NCI-H128 (cell line): Measurements from ENCODE around the gene SIRT6.
A peak's percentile ranks its signal among the peaks of the same experiment; 100 is the strongest.
"Not testable (repeated sequence)": the region's sequence is repeated elsewhere in the genome, so short reads cannot be mapped to it uniquely, and the experiment has no call there.

Experiments
- DNase-seq: peaks from one replicate; lab custom pipeline; 2025; ENCODE audit not compliant: unreplicated experiment; lab: John Stamatoyannopoulos, UW

SIRT6 gene

GRCh38 chr19:4182084-4182810 is at the start of gene SIRT6, which contains the start of gene ANKRD24:
Gene SIRT6, minus strand, starts transcription at chr19:4182563. Its CDS starts 24 bp downstream, at chr19:4182539.
Gene ANKRD24, plus strand, starts transcription at chr19:4182689. Its CDS starts 3,737 bp downstream, at chr19:4186426.
- DNase-seq = peak; percentile 92

GRCh38 chr19:4232139-4232538 is 49.8 kb upstream of the SIRT6 start:
- DNase-seq = not testable (repeated sequence)

- DNase-seq = not testable (repeated sequence)
These were observed 49.2 kb upstream of the SIRT6 start for GRCh38 chr19:4231521-4231920.

DNA sequence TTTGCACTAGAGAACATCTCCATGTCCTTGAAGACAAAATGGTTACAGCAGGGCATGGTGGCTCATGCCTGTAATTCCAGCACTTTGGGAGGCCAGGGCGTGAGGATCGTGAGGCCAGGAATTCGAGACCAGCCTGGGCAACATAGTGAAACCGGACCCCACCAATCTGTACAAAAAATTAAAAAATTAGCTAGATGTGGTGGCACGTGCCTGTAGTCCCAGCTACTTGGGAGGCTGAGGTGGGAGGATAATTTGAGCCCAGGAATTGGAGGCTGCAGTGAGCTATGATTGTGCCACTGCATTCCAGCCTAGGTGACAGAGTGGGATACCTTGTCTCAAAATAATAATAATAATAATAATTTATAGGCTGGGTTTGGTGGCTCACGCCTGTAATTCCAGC is 47.9 kb upstream of the SIRT6 start:
- DNase-seq = not testable (repeated sequence)

DNA sequence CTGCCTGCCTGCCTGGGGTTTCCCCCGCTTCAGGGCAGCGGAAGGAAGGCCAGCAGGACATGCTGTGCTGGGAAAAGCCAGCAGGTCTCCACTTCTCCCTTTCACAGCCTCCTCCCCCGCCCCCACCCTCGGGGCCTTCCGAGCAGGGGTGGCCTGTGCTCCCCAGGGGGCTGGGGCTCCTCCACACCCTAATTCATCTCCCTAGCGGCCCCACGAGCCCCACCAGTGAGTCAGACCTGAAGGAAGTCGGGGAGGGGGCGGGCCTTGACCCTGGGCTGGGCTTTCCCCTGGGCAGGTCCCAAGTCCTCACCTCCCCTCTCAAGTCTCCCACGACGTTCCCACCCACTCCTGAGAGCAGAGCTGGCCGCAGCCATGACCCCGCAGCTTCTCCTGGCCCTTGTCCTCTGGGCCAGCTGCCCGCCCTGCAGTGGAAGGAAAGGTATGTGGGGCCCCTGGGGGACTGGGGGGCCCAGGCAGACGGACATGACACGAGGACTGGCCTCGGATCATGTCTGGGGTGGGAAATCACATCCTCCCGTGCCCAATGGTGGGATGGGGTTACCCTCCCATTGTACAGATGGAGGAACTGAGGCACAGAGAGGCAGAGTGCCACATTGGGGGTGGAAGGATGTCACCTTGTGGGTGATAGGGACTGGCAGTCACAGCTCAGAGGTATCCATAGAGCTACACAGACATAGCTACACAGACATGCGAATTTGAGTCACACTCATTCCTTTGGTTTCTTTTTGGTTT is 47.0 kb upstream of the SIRT6 start, which contains the start of gene EBI3:
Gene EBI3, plus strand, starts transcription at position 345 of the 753 bp plus-strand sequence. Its CDS starts 28 bp downstream, at position 373.
- no peak for DNase-seq

GRCh38 chr19:4228765-4229178 is 46.4 kb upstream of the SIRT6 start:
- DNase-seq = no peak

- DNase-seq = no peak
These were observed 45.4 kb upstream of the SIRT6 start for GRCh38 chr19:4227771-4228170.

GRCh38 chr19:4225885-4226284 is 43.5 kb upstream of the SIRT6 start:
- DNase-seq = no peak

DNA sequence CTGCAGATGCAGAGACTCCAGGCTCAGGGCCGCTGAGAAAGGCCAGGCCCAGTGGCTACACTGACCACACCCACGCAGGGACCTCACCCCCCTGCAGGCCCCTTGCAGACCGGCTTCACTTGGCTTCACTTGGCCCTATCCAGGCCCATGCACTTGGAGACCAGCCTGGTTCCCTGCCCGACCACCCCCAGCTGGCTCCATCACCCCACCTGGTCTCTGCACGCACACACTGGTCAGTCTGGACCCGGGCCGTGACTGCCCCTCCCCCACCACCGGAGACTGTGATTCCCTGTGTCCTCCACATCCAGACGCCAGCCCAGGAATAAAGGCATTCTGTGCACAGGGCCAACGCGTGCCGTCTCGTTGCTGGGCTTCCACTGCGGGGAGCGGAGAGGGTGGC is 42.1 kb upstream of the SIRT6 start:
- no peak for DNase-seq

GRCh38 chr19:4220188-4220587 is 37.8 kb upstream of the SIRT6 start:
- DNase-seq = no peak

DNA sequence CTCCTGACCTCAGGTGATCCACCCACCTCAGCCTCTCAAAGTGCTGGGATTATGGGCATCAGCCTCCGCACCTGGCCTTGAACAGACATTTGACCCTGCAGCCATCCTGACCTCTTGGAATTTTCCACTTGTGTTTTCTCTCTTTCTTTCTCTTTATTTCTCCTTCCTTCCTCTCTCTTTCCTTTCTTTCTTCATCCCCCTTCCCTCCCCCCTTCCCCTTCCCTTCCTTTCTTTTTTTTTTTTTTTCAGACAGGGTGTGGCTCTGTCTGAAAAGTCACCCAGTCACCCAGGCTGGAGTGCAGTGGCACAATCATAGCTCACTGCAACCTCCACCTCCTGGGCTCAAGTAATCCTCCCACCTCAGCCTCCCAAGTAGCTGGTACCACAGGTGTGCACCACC is 36.2 kb upstream of the SIRT6 start:
- not testable (repeated sequence) for DNase-seq

- no peak for DNase-seq
These were observed 35.3 kb upstream of the SIRT6 start for GRCh38 chr19:4217429-4218264.

- DNase-seq = no peak
These were observed 34.5 kb upstream of the SIRT6 start for GRCh38 chr19:4216846-4217245.

DNA sequence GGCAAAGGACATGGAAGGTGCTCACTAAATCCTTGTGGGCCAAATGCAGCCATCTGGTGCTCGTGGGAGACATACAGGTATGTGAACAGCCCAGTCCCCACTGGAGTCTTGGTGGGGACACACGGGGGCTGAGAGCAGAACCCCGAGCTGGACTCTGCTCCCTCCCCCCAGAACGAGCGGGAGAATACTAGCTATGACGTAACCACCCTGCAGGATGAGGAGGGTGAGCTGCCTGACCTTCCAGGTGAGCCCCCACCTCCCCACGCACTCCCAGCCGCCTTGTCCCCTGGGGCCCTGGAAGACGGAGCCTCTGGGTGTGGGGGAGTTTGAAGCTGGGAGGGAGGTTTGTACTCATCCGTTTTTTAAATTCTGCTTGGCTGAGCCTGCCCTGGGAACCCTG is 33.4 kb upstream of the SIRT6 start:
- no peak for DNase-seq

- DNase-seq = no peak
These were observed 30.8 kb upstream of the SIRT6 start for GRCh38 chr19:4213116-4213515.

DNA sequence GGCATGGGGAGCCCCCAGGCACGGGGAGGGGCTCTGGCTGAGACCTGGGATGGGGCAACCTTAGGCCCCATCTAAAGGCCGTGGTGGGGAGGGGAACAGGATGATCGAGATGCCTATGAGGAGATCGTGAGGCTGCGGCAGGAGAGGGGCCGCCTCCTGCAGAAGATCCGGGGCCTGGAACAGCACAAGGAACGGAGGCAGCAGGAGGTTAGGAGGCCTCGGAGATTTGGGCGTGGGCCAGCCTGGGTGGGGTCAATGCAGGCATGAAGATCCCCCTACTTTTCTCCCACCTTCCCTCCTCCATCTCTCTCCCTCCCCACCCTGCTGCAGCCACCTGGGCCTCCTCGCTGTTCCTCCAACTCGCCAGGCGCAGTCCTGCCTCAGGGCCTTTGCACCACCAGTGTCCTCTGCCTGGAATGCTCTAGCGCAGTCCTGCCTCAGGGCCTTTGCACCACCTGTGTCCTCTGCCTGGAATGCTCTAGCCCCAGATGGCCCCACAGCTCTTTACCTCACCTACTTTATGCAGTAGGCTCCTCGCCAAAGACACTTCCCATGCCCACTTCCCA is 27.9 kb upstream of the SIRT6 start:
- no peak for DNase-seq

- DNase-seq = no peak
These were observed 26.2 kb upstream of the SIRT6 start for GRCh38 chr19:4208385-4209094.

DNA sequence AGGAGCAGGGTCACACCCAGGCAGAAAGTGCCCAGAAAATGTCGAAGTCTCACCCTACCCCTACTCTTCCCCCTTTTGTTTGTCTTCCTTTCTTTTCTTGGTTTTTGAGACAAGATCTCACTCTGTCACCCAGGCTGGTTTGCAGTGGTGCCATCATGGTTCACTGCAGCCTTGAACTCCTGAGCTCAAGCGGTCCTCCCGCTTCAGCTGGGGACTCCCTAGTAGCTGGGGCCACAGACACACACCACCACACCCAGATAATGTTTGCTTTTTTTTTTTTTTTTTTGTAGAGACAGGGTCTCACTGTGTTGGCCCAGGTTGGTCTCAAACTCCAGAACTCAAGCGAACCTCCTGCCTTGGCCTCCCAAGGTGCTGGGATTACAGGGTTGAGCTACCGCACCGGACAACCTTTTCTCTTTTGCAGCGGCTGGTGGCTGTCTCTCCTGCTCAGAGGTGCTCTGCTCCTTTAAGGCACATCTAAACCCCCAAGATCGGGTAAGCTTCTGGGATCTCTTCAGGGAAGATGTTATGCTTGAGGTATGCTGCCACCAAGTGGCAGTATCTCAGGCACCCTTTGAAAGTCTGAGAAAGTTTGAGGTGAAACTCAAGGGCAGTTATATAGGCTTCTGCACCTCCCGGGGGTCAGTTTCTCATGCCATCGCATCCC is 24.6 kb upstream of the SIRT6 start:
- DNase-seq = no peak

DNA sequence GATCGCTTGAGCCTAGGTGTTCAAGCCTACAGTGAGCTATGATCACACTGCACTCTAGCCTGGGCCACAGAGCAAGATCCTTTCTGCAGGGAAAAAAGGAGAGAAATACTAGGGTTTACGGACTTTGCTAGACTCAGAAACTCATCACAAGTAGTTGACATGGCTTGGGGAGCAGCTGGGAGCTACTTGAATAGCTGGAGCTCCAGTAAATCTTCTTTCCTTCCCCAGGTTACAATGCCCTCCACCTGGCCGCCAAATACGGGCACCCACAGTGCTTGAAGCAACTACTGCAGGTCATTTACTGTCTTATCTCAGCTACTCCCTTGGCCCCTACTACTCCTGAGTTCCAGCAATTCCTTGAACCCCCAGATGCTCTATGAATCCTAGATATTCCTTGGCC is 19.4 kb upstream of the SIRT6 start:
- DNase-seq = no peak
